Endometrium (tissue), 2 donors: ENCODE data around the gene XKR8.

ENCODE experiments used
- FAIRE-seq: peaks from 2 replicates; lab custom pipeline; 2012; peaks lifted over from hg19 to GRCh38; lab: Jason Lieb, UNC
- donor health status: control.
- donor health status: control.

The XKR8 gene

GRCh38 chr1:27959792-27960603 is at the start of gene XKR8:
XKR8 (plus strand) TSS chr1:27959973; CDS start chr1:27960070, 97 bp downstream.
- no peak for FAIRE-seq

GRCh38 chr1:27912429-27912828 is 47.3 kb upstream of the XKR8 start:
- FAIRE-seq: no peak

GRCh38 chr1:27915082-27915575 is 44.6 kb upstream of the XKR8 start:
- no peak for FAIRE-seq

GRCh38 chr1:27922272-27922671 is 37.5 kb upstream of the XKR8 start:
- no peak for FAIRE-seq

GRCh38 chr1:27928216-27928954 is 31.4 kb upstream of the XKR8 start:
- no peak for FAIRE-seq

- FAIRE-seq: no peak
These were observed 28.6 kb upstream of the XKR8 start for GRCh38 chr1:27931184-27931583.

- no peak for FAIRE-seq
These were observed 28.0 kb upstream of the XKR8 start for GRCh38 chr1:27931759-27932158.

- FAIRE-seq: no peak
These were observed 24.8 kb upstream of the XKR8 start, which contains the start of gene SMPDL3B for GRCh38 chr1:27934818-27935549. SMPDL3B (plus strand) TSS chr1:27935000; CDS start chr1:27935184, 184 bp downstream.

- no peak for FAIRE-seq
These were observed 24.1 kb upstream of the XKR8 start for GRCh38 chr1:27935721-27936120.

GRCh38 chr1:27936370-27936769 is 23.4 kb upstream of the XKR8 start:
- no peak for FAIRE-seq

- FAIRE-seq: no peak
These were observed 22.3 kb upstream of the XKR8 start for GRCh38 chr1:27937524-27937836.

- no peak for FAIRE-seq
These were observed 21.3 kb upstream of the XKR8 start for GRCh38 chr1:27938488-27938887.

GRCh38 chr1:27940297-27940696 is 19.5 kb upstream of the XKR8 start:
- no peak for FAIRE-seq

- FAIRE-seq: no peak
These were observed 18.8 kb upstream of the XKR8 start for GRCh38 chr1:27940870-27941560.

- no peak for FAIRE-seq
These were observed 17.9 kb upstream of the XKR8 start for GRCh38 chr1:27941671-27942540.

- FAIRE-seq: no peak
These were observed 14.8 kb upstream of the XKR8 start for GRCh38 chr1:27945020-27945419.

- FAIRE-seq: no peak
These were observed 10.7 kb upstream of the XKR8 start for GRCh38 chr1:27949027-27949426.

GRCh38 chr1:27951396-27951795 is 8.4 kb upstream of the XKR8 start:
- no peak for FAIRE-seq

- FAIRE-seq: no peak
These were observed 7.6 kb upstream of the XKR8 start for GRCh38 chr1:27952147-27952546.

- FAIRE-seq: no peak
These were observed 5.6 kb upstream of the XKR8 start for GRCh38 chr1:27954186-27954585.

- FAIRE-seq: no peak
These were observed 4.7 kb upstream of the XKR8 start for GRCh38 chr1:27955076-27955475.
